SU-DHL-6 (cell line): ENCODE results near the gene RNF144B.

Experiments used
- H2AFZ ChIP-seq: fragments of 200-600 bp; sonication (generic); 2 replicates; pipeline ENCODE4 v1.6.1; 2014; ENCODE audit warnings: low read depth, mild to moderate bottlenecking, moderate library complexity, mixed read lengths, antibody characterized with exemption, low read length; ENCODE audit not compliant: severe bottlenecking
- H3F3A ChIP-seq: fragments of 200-600 bp; shearing (Covaris generic); 2 replicates; pipeline ENCODE4 v1.6.0; 2016; ENCODE audit warnings: antibody characterized with exemption, mild to moderate bottlenecking; ENCODE audit not compliant: insufficient read depth
- H3K27ac ChIP-seq: fragments of 200-600 bp; sonication (generic); 2 replicates; pipeline ENCODE4 v1.5.1; 2016; ENCODE audit warnings: low read depth, mild to moderate bottlenecking, low read length, moderate library complexity, mixed read lengths
- H3K27me3 ChIP-seq: fragments of 200-600 bp; sonication (generic), shearing (Covaris generic); 2 replicates; pipeline ENCODE4 v1.6.0; 2014; ENCODE audit warnings: mild to moderate bottlenecking, low read length
- H3K36me3 ChIP-seq: fragments of 200-600 bp; sonication (generic); 2 replicates; pipeline ENCODE4 v1.6.1; 2014; ENCODE audit warnings: mild to moderate bottlenecking, low read length, mixed read lengths
- H3K4me2 ChIP-seq: fragments of 300-600, 200-600 bp; shearing (Covaris generic), sonication (generic); 2 replicates; pipeline ENCODE4 v1.6.0; 2014; ENCODE audit warnings: low read length, low read depth, mild to moderate bottlenecking; ENCODE audit not compliant: poor library complexity, severe bottlenecking
- H3K4me3 ChIP-seq: fragments of 200-600 bp; sonication (generic); 2 replicates; pipeline ENCODE4 v1.5.1; 2014; ENCODE audit warnings: antibody characterized with exemption, low read length, mild to moderate bottlenecking, mixed read lengths; ENCODE audit not compliant: insufficient read depth, poor library complexity, severe bottlenecking
- H3K79me2 ChIP-seq: fragments of 200-600 bp; sonication (generic); 2 replicates; pipeline ENCODE4 v1.6.1; 2014; ENCODE audit warnings: mild to moderate bottlenecking, low read length, moderate library complexity; ENCODE audit not compliant: insufficient read depth
- H3K9ac ChIP-seq: fragments of 200-600 bp; sonication (generic); 2 replicates; pipeline ENCODE4 v1.7.0; 2014; ENCODE audit warnings: mild to moderate bottlenecking, low read length
- H3K9me2 ChIP-seq: fragments of 200-600 bp; sonication (generic); replicated peaks from 2 replicates; pipeline ENCODE4 v1.6.1; 2014; ENCODE audit warnings: low read length; ENCODE audit not compliant: insufficient read depth
- H3K9me3 ChIP-seq: fragments of 200-600 bp; sonication (generic); 2 replicates; pipeline ENCODE4 v1.6.1; 2014; ENCODE audit warnings: low read length, mixed read lengths; ENCODE audit not compliant: insufficient read depth
- H4K20me1 ChIP-seq: fragments of 200-600 bp; sonication (generic); 2 replicates; pipeline ENCODE4 v1.6.1; 2014; ENCODE audit warnings: low read depth, mild to moderate bottlenecking, antibody characterized with exemption, low read length, moderate library complexity, mixed read lengths
- CTCF ChIP-seq: fragments of 200-600 bp; sonication (generic); IDR thresholded peaks from one replicate; pipeline ENCODE4 v1.5.1; 2017; ENCODE audit warnings: antibody characterized with exemption, mild to moderate bottlenecking, low read length, moderate library complexity; ENCODE audit not compliant: insufficient read depth, poor library complexity, severe bottlenecking
- EZH2phosphoT487 ChIP-seq: fragments of 200-600 bp; sonication (generic), shearing (Covaris generic); conservative IDR thresholded peaks from 2 replicates; pipeline ENCODE4 v1.6.1; 2018; ENCODE audit warnings: mild to moderate bottlenecking, antibody characterized with exemption, low read length, moderate library complexity, mixed read lengths

RNF144B gene

GRCh38 chr6:18477301-18477941 is 90.3 kb downstream of the RNF144B start:
- Histone ChIP-seq H3K27ac (no peak overlapping the region), H3K9me3 (no peaks in the 10 kb centered on the region), H3K4me3 (no peak overlapping the region), H3K79me2 (no peaks in the 10 kb centered on the region), H3K27me3 (no peaks in the 10 kb centered on the region), H3K9me2 (no peaks in the 10 kb centered on the region), H3K36me3 (no peaks in the 10 kb centered on the region), H3K9ac (no peak overlapping the region), H3F3A (no peaks in the 10 kb centered on the region), H2AFZ (no peak overlapping the region), H4K20me1 (no peaks in the 10 kb centered on the region), H3K4me2 (no peak overlapping the region)
- TF ChIP-seq CTCF (no peak), EZH2phosphoT487 (no peak)

GRCh38 chr6:18478610-18479009 is 91.5 kb downstream of the RNF144B start:
- no peak overlapping the region for H3K27ac ChIP-seq
- H3K4me2 ChIP-seq = no peak overlapping the region
- no peaks in the 10 kb centered on the region for H3K9me2 ChIP-seq
- H2AFZ ChIP-seq = no peak overlapping the region
- H3K36me3 ChIP-seq = no peaks in the 10 kb centered on the region
- TF ChIP-seq CTCF = no peak
- no peak for TF ChIP-seq EZH2phosphoT487
- no peak overlapping the region for H3K9ac ChIP-seq
- H3K9me3 ChIP-seq = no peaks in the 10 kb centered on the region
- no peaks in the 10 kb centered on the region for H3K27me3 ChIP-seq
- no peaks in the 10 kb centered on the region for H3K79me2 ChIP-seq
- no peak overlapping the region for H3K4me3 ChIP-seq
- H3F3A ChIP-seq = no peaks in the 10 kb centered on the region
- H4K20me1 ChIP-seq = no peaks in the 10 kb centered on the region

GRCh38 chr6:18481870-18482269 is 94.7 kb downstream of the RNF144B start:
- Histone ChIP-seq H3K9me3 (no peaks in the 10 kb centered on the region), H4K20me1 (no peaks in the 10 kb centered on the region), H3F3A (no peaks in the 10 kb centered on the region), H3K4me3 (no peak overlapping the region), H3K9ac (no peak overlapping the region), H3K36me3 (no peaks in the 10 kb centered on the region), H3K27ac (no peak overlapping the region), H2AFZ (no peak overlapping the region), H3K79me2 (no peaks in the 10 kb centered on the region), H3K27me3 (no peaks in the 10 kb centered on the region), H3K9me2 (no peaks in the 10 kb centered on the region), H3K4me2 (no peak overlapping the region)
- no peak for TF ChIP-seq EZH2phosphoT487
- TF ChIP-seq CTCF = no peak
